NCI-H1105 treated with DMSO at 0.1 percent for 48 hours (cell line): ENCODE data around the gene STAT4.

Experiments used
- DNase-seq: peaks from one replicate; lab custom pipeline; 2025; lab: John Stamatoyannopoulos, UW

Gene STAT4

GRCh38 chr2:191014653-191015020, 136.2 kb downstream of the STAT4 start:
- DNase-seq = no peak

GRCh38 chr2:191013932-191014652, 136.7 kb downstream of the STAT4 start, which contains the start of gene STAT1:
Gene STAT1, minus strand, starts transcription at chr2:191014171. Its CDS starts 4,168 bp downstream, at chr2:191010003.
- DNase-seq = peak; percentile 85

- DNase-seq = peak; percentile 51
Observed at GRCh38 chr2:191013682-191013931, 137.2 kb downstream of the STAT4 start.

GRCh38 chr2:191012845-191013681, 137.7 kb downstream of the STAT4 start:
- no peak for DNase-seq

- no peak for DNase-seq
Observed at GRCh38 chr2:191012346-191012745, 138.4 kb downstream of the STAT4 start.

GRCh38 chr2:191010887-191011885, 139.6 kb downstream of the STAT4 start:
- DNase-seq = no peak

- DNase-seq = no peak
Observed at GRCh38 chr2:191009541-191010374, 141.0 kb downstream of the STAT4 start.

- DNase-seq = no peak
Observed at GRCh38 chr2:191008286-191008685, 142.5 kb downstream of the STAT4 start.

- DNase-seq = no peak
Observed at GRCh38 chr2:191006997-191007783, 143.6 kb downstream of the STAT4 start.

GRCh38 chr2:191006297-191006696, 144.5 kb downstream of the STAT4 start:
- DNase-seq = no peak

- no peak for DNase-seq
Observed at GRCh38 chr2:191003405-191004309, 147.1 kb downstream of the STAT4 start.

- no peak for DNase-seq
Observed at GRCh38 chr2:191001624-191002023, 149.2 kb downstream of the STAT4 start.

GRCh38 chr2:191001032-191001431, 149.8 kb downstream of the STAT4 start:
- DNase-seq = no peak

- DNase-seq = no peak
Observed at GRCh38 chr2:190999949-191000665, 150.7 kb downstream of the STAT4 start.

GRCh38 chr2:190999058-190999457, 151.7 kb downstream of the STAT4 start:
- no peak for DNase-seq

- no peak for DNase-seq
Observed at GRCh38 chr2:190997526-190998113, 153.2 kb downstream of the STAT4 start.

GRCh38 chr2:190996947-190997346, 153.8 kb downstream of the STAT4 start:
- DNase-seq = no peak

GRCh38 chr2:190996338-190996946, 154.4 kb downstream of the STAT4 start:
- DNase-seq = no peak
